Measurements from ENCODE around the gene SELENOP.
"Not testable (repeated sequence)": the region's sequence is repeated elsewhere in the genome, so short reads cannot be mapped to it uniquely, and the experiment has no call there.

The SELENOP gene

DNA sequence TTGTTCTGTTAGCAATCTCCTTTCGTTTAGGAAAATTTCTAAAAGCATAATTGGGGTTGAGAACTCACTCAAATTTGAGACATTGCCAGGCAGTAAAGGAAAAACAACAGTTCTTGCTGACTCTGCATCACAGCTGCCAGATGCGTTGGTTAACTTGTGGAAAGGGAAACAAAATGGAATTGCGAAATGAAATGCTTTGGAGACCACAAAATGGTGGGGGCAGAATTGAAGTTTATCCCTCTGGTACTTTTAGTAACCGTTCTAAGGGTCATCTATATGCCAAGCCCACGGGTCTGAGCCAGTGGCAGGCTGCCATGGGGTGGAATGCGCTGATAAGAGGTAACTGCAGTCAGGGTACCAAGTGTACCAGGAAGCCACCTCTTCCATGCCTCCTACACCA is 28.6 kb upstream of the SELENOP start:
- no peak for DNase-seq
- Mint-ChIP-seq H3K27me3 (no peaks in the 10 kb centered on the region), H3K36me3 (no peaks in the 10 kb centered on the region), H3K27ac (no peak overlapping the region), H3K9me3 (no peaks in the 10 kb centered on the region), H3K4me1 (no peaks in the 10 kb centered on the region), H3K4me3 (no peak overlapping the region)
- CTCF ChIA-PET, result no interaction called here

DNA sequence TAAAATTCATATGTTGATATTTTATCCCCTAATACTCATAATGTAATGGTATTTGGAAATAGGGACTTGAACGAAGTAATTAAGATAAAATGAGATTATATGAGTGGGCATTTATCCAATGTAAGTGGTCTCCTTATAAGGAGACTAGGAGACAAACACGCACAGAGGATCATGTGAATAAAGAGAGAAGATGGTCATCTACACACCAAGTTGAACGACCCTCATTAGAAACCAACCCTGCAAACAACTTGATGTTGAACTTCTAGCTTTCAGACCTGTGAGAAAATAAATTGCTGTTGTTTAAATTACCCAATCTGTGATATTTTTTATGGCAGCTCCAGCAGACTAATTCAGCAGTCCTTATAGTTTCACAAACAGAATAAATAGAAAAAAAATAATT is 27.5 kb upstream of the SELENOP start:
- Mint-ChIP-seq H3K27me3 (no peaks in the 10 kb centered on the region), H3K27ac (no peak overlapping the region), H3K4me3 (no peak overlapping the region), H3K4me1 (no peaks in the 10 kb centered on the region), H3K36me3 (no peaks in the 10 kb centered on the region), H3K9me3 (no peaks in the 10 kb centered on the region)
- CTCF ChIA-PET, result no interaction called here
- no peak for DNase-seq

- Mint-ChIP-seq H3K36me3 (no peaks in the 10 kb centered on the region), H3K9me3 (no peaks in the 10 kb centered on the region), H3K27ac (no peak overlapping the region), H3K27me3 (no peaks in the 10 kb centered on the region), H3K4me3 (no peak overlapping the region), H3K4me1 (no peaks in the 10 kb centered on the region)
- CTCF ChIA-PET, result interaction anchor here (0.5 kb wide), 1 partner anchor 129 kb away, joined by 3 read pairs; no protein-coding TSS in a partner anchor
- no peak for DNase-seq
Observed at GRCh38 chr5:42837601-42838000, 25.9 kb upstream of the SELENOP start.

- H3K27me3 Mint-ChIP-seq, result no peaks in the 10 kb centered on the region
- H3K9me3 Mint-ChIP-seq, result no peaks in the 10 kb centered on the region
- CTCF ChIA-PET, result no interaction called here
- no peak overlapping the region for H3K4me3 Mint-ChIP-seq
- DNase-seq, result no peak
- no peaks in the 10 kb centered on the region for H3K36me3 Mint-ChIP-seq
- no peaks in the 10 kb centered on the region for H3K4me1 Mint-ChIP-seq
- H3K27ac Mint-ChIP-seq, result no peak overlapping the region
Observed at GRCh38 chr5:42836070-42836769, 24.5 kb upstream of the SELENOP start.

DNA sequence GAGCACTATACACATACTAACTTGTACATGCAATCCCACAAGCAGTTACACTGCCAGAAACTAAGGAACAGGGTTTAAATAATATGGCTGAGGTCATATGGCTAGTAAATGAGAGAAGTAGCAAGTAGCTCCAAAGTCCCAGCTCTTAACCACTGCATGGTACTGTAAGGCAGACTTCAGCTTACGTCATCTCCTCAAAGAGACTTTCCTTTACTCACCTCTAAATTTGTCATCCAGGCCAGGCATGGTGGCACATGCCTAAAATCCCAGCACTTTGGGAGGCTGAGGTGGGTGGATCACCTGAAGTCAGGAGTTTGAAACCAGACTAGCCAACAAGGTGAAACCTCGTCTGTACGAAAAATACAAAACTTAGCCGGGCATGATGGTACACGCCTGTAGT is 20.4 kb upstream of the SELENOP start:
- H3K27me3 Mint-ChIP-seq, result no peaks in the 10 kb centered on the region
- CTCF ChIA-PET, result no interaction called here

GRCh38 chr5:42830924-42831323 is 19.2 kb upstream of the SELENOP start:
- H3K4me3 Mint-ChIP-seq, result no peak overlapping the region
- H3K36me3 Mint-ChIP-seq, result no peaks in the 10 kb centered on the region
- no peak overlapping the region for H3K27ac Mint-ChIP-seq
- H3K4me1 Mint-ChIP-seq, result no peaks in the 10 kb centered on the region
- H3K9me3 Mint-ChIP-seq, result no peaks in the 10 kb centered on the region
- no peaks in the 10 kb centered on the region for H3K27me3 Mint-ChIP-seq
- CTCF ChIA-PET, result no interaction called here
- DNase-seq, result no peak

More for the DNA sequence above, 20.4 kb upstream of the SELENOP start:
- no peak overlapping the region for H3K4me3 Mint-ChIP-seq
- no peaks in the 10 kb centered on the region for H3K9me3 Mint-ChIP-seq
- no peak overlapping the region for H3K27ac Mint-ChIP-seq
- no peak for DNase-seq
- H3K36me3 Mint-ChIP-seq, result no peaks in the 10 kb centered on the region
- no peaks in the 10 kb centered on the region for H3K4me1 Mint-ChIP-seq

GRCh38 chr5:42828671-42829070 is 17.0 kb upstream of the SELENOP start:
- Mint-ChIP-seq H3K9me3 (no peaks in the 10 kb centered on the region), H3K36me3 (no peaks in the 10 kb centered on the region)
- CTCF ChIA-PET, result no interaction called here

GRCh38 chr5:42826757-42827515 is 15.2 kb upstream of the SELENOP start:
- no peak overlapping the region for H3K4me3 Mint-ChIP-seq
- no peaks in the 10 kb centered on the region for H3K9me3 Mint-ChIP-seq
- H3K27me3 Mint-ChIP-seq, result no peaks in the 10 kb centered on the region
- CTCF ChIA-PET, result no interaction called here
- H3K4me1 Mint-ChIP-seq, result no peaks in the 10 kb centered on the region
- no peak for DNase-seq
- no peak overlapping the region for H3K27ac Mint-ChIP-seq
- no peaks in the 10 kb centered on the region for H3K36me3 Mint-ChIP-seq

More at GRCh38 chr5:42828671-42829070, 17.0 kb upstream of the SELENOP start:
- Mint-ChIP-seq H3K27ac (no peak overlapping the region), H3K4me1 (no peaks in the 10 kb centered on the region), H3K4me3 (no peak overlapping the region), H3K27me3 (no peaks in the 10 kb centered on the region)
- DNase-seq, result no peak

DNA sequence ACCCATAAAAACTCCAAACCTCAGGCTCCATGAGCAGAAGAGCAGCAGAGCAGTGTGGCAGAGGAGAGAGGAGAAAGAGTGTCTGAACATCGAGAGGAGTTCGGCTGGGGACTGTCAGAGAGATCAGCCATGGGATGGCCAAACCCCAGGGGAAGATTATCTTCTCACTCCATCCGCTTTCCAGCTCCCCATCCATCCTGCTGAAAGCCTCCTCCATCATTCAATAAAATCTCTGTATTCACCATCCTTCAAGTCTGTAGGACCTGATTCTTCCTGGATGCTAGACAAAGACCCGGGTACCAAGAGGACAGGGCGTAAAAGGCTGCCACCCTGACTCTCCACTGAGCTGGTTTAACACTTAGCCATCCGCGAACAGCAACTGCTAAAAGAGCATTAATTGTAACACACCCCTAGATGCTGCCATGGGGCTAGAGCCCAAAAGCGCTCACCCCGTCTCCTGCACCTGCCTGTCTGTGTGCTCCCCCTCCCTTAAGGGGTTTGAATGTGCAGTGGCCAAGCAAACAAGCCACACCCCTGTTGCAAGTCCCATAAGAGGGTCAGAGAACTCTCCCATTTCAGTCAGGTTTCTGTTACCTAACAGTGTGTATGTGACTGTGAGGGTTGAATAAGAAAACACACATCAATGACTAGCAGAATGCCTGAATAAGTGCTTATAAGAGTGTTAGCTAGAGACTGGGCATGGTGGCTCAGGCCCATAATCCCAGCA is 13.9 kb upstream of the SELENOP start:
- no peak overlapping the region for H3K27ac Mint-ChIP-seq
- H3K27me3 Mint-ChIP-seq, result no peaks in the 10 kb centered on the region
- H3K4me1 Mint-ChIP-seq, result no peaks in the 10 kb centered on the region
- CTCF ChIA-PET, result no interaction called here
- H3K4me3 Mint-ChIP-seq, result no peak overlapping the region
- H3K9me3 Mint-ChIP-seq, result no peaks in the 10 kb centered on the region
- H3K36me3 Mint-ChIP-seq, result no peaks in the 10 kb centered on the region
- no peak for DNase-seq

- CTCF ChIA-PET, result no interaction called here
Observed at GRCh38 chr5:42824347-42824976, 12.8 kb upstream of the SELENOP start.

GRCh38 chr5:42822548-42822947 is 10.9 kb upstream of the SELENOP start:
- H3K9me3 Mint-ChIP-seq, result no peaks in the 10 kb centered on the region
- DNase-seq, result no peak
- H3K36me3 Mint-ChIP-seq, result no peaks in the 10 kb centered on the region
- no peak overlapping the region for H3K27ac Mint-ChIP-seq
- CTCF ChIA-PET, result no interaction called here
- H3K27me3 Mint-ChIP-seq, result no peaks in the 10 kb centered on the region
- H3K4me3 Mint-ChIP-seq, result no peak overlapping the region
- H3K4me1 Mint-ChIP-seq, result no peaks in the 10 kb centered on the region

More at GRCh38 chr5:42824347-42824976, 12.8 kb upstream of the SELENOP start:
- Mint-ChIP-seq H3K27me3 (no peaks in the 10 kb centered on the region), H3K4me3 (no peak overlapping the region), H3K36me3 (no peaks in the 10 kb centered on the region), H3K4me1 (no peaks in the 10 kb centered on the region), H3K9me3 (no peaks in the 10 kb centered on the region), H3K27ac (no peak overlapping the region)
- DNase-seq, result no peak

DNA sequence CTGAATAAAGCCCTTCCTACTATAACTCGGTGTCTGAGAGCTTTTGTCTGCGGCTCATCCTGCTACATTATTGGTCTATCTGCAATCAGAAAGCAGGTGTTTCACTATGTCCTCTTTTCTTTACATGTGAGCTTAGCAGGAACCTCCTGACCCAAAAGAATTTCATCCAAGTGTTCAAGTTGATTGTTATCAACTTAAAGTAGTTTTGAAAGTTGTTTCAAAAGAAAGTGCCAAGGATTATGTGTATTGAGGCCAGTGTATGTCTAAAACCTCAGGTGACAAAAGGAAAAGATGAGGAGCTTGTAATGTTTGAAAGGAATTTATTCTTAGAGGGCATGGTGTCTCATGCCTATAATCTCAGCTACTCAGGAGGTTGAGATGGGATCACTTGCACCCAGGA is 8.1 kb upstream of the SELENOP start:
- H3K4me3 Mint-ChIP-seq, result no peak overlapping the region
- no peaks in the 10 kb centered on the region for H3K27me3 Mint-ChIP-seq
- H3K36me3 Mint-ChIP-seq, result no peaks in the 10 kb centered on the region
- no peak overlapping the region for H3K27ac Mint-ChIP-seq
- CTCF ChIA-PET, result no interaction called here
- H3K9me3 Mint-ChIP-seq, result no peaks in the 10 kb centered on the region
- H3K4me1 Mint-ChIP-seq, result no peaks in the 10 kb centered on the region
- DNase-seq, result no peak

GRCh38 chr5:42816546-42816945 is 4.9 kb upstream of the SELENOP start:
- H3K27me3 Mint-ChIP-seq, H3K36me3 Mint-ChIP-seq, CTCF ChIA-PET, H3K4me1 Mint-ChIP-seq, H3K27ac Mint-ChIP-seq, H3K4me3 Mint-ChIP-seq, DNase-seq, H3K9me3 Mint-ChIP-seq: not testable (repeated sequence)

DNA sequence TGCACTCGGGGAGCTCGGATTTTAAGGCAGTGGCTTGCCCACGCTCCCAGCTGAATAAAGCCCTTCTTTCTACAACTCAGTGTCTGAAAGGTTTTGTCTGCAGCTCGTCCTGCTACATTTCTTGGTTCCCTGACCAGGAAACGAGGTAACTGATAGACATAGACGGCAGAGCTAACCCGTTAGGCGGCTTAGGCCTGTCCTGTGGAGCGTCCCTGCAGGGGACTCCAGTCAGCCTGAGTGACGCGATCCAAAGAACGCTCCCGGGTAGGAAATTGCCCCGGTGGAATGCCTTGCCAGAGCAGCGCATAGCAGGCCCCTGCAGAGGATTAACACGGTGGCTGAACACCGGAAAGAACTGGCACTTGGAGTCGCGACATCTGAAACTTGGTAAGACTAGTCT is 1.8 kb upstream of the SELENOP start:
- H3K9me3 Mint-ChIP-seq, result no peaks in the 10 kb centered on the region
- no peaks in the 10 kb centered on the region for H3K4me1 Mint-ChIP-seq
- H3K36me3 Mint-ChIP-seq, result no peaks in the 10 kb centered on the region
- CTCF ChIA-PET, result no interaction called here
- H3K27me3 Mint-ChIP-seq, result no peaks in the 10 kb centered on the region
- no peak overlapping the region for H3K4me3 Mint-ChIP-seq
- H3K27ac Mint-ChIP-seq, result no peak overlapping the region
- DNase-seq, result no peak

Data from activated naive CD4-positive, alpha-beta T cell treated with anti-CD3 and anti-CD28 coated beads, Interleukin-2, amount 10 ng/mL, durations not matched to agents 7 days and 5 days (primary cell).